Measurements from ENCODE around the gene SORCS2. TPM values are rescaled to one million over a fixed set of nuclear protein-coding genes. Genes with fewer than 3 reads are reported as not detected.

Gene SORCS2
- total and polyA plus RNA-seq, 2 experiments from 2014 or later, result 0.92 to 6.9 TPM

- peaks cover 20% of the 10 kb centered on the region for H3K4me1 ChIP-seq (ENCODE audit: low read depth)
- H3K27ac ChIP-seq, result no peak overlapping the region
- no peak for DNase-seq (ENCODE audit: low read depth in 1 of 2, low spot score in 1 of 2)
- H3K36me3 ChIP-seq, result no peaks in the 10 kb centered on the region
- H3K27me3 ChIP-seq, result no peaks in the 10 kb centered on the region
- TF ChIP-seq CTCF (IDR thresholded peaks at IDR 0.05; ENCODE audit: low read depth, low read length), result no peak
- H3K9me3 ChIP-seq (ENCODE audit: low read depth), result no peaks in the 10 kb centered on the region
- H3K4me3 ChIP-seq, result no peak overlapping the region
Observed at GRCh38 chr4:7414046-7414445, 221.7 kb downstream of the SORCS2 start.

GRCh38 chr4:7414736-7415510 lies 222.6 kb downstream of the SORCS2 start:
- H3K36me3 ChIP-seq, result no peaks in the 10 kb centered on the region
- H3K4me1 ChIP-seq (ENCODE audit: low read depth), result peaks cover 18% of the 10 kb centered on the region
- H3K27ac ChIP-seq, result no peak overlapping the region
- TF ChIP-seq CTCF (IDR thresholded peaks at IDR 0.05; ENCODE audit: low read depth, low read length), result no peak
- no peaks in the 10 kb centered on the region for H3K9me3 ChIP-seq (ENCODE audit: low read depth)
- no peaks in the 10 kb centered on the region for H3K27me3 ChIP-seq
- no peak for DNase-seq (ENCODE audit: low read depth in 1 of 2, low spot score in 1 of 2)
- no peak overlapping the region for H3K4me3 ChIP-seq

DNA sequence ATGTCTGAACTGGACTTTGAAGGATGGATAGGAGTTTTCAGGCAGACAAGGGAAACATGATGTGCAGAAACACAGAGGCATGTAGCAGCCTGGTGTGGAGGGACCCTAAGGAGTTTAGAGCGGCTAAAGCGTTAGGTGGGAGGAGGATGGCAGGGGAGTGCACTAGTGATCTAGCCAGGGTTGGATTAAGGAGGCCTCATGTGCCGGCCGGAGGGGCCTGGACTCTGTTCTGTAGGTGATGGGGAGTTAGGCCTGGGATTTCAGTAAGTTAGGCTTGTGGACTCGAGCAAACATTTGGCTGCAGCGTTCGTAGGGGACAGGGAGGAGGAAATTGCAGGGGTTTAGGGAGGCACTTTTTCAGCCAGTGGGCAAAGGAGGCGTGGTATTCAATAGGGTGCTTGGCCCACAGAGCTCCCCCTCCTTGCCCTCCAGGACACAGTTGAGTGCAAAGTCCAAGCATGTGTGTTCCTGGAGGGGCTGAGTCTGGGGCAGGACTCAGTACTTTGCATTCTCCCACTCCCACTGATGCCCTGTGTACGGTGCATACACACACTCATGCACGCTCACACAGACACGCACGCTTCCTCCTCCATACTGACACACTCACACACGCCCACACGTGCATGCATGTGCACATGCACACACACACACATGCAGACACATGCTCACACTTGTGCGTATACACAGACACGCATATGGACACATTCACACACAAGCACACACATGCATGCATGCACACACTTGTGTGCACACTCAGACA lies 223.8 kb downstream of the SORCS2 start:
- Histone ChIP-seq H3K27me3 (no peaks in the 10 kb centered on the region), H3K4me3 (no peak overlapping the region), H3K9me3 (ENCODE audit: low read depth) (no peaks in the 10 kb centered on the region), H3K4me1 (ENCODE audit: low read depth) (peaks cover 10% of the 10 kb centered on the region), H3K36me3 (no peaks in the 10 kb centered on the region), H3K27ac (no peak overlapping the region)
- no peak for TF ChIP-seq CTCF (IDR thresholded peaks at IDR 0.05; ENCODE audit: low read depth, low read length)
- DNase-seq (ENCODE audit: low read depth in 1 of 2, low spot score in 1 of 2), result no peak

DNA sequence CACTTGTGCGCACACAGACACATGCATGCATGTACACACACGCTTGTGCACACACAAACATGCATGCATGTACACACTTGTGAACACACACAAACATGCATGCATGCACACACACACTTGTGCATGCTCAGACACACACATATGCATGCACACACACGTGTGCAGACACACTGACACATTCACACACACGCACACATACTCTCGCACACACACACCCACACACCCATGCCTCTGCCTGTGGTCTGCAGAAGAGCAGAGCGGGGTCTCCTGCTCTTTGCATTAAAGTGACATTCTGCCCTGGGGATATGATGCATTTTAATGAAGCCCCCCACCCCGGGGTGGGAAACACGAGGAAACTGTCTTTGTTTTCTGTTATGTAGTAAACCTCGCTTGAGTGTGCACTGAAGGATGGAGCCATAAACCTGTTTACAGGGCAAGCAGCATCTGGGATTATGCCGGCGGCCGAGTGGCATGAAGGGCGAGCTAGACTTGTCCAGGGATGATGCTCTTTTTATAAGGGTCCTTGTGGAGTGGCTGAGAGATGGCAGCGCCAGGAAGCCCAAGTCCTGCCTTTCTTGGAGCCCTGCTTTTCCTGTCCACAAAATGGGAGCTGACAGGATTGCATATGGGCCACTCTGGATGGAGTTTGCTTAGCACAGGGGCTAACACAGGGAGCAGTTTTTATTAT lies 224.6 kb downstream of the SORCS2 start:
- no peaks in the 10 kb centered on the region for H3K9me3 ChIP-seq (ENCODE audit: low read depth)
- H3K4me3 ChIP-seq, result no peak overlapping the region
- peaks cover 8% of the 10 kb centered on the region for H3K4me1 ChIP-seq (ENCODE audit: low read depth)
- H3K36me3 ChIP-seq, result no peaks in the 10 kb centered on the region
- no peaks in the 10 kb centered on the region for H3K27me3 ChIP-seq
- no peak for TF ChIP-seq CTCF (IDR thresholded peaks at IDR 0.05; ENCODE audit: low read depth, low read length)
- no peak for DNase-seq (ENCODE audit: low read depth in 1 of 2, low spot score in 1 of 2)
- no peak overlapping the region for H3K27ac ChIP-seq

DNA sequence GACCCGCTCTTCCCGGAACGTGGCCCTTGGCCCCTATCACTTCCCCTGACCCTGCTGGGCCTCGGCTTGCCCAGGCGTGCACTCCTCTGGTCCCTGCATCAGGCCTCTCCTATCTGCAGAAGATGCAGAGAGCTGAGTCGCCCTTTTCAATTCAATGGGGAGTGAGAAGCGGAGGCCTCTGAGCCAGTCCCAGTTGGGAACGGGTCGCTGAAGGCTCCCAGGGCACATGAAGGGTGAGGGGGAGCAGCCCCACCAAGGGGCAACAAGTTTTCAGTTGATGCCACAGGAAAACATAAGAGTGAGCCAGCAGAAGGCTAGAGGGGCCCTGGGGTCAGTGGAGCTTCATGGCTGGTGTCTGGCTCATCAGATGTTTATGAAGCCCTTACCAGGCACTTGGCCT lies 225.3 kb downstream of the SORCS2 start:
- H3K9me3 ChIP-seq (ENCODE audit: low read depth), result no peaks in the 10 kb centered on the region
- no peaks in the 10 kb centered on the region for H3K27me3 ChIP-seq
- no peak overlapping the region for H3K4me3 ChIP-seq
- H3K27ac ChIP-seq, result no peak overlapping the region
- no peak for TF ChIP-seq CTCF (IDR thresholded peaks at IDR 0.05; ENCODE audit: low read depth, low read length)
- no peaks in the 10 kb centered on the region for H3K36me3 ChIP-seq
- peaks cover under 1% of the 10 kb centered on the region for H3K4me1 ChIP-seq (ENCODE audit: low read depth)
- no peak for DNase-seq (ENCODE audit: low read depth in 1 of 2, low spot score in 1 of 2)

All from cardiac muscle cell (in vitro differentiated cells and primary cell).